Panc1 (cell line): ENCODE data around the gene HDAC11. TPM values are rescaled to one million over a fixed set of nuclear protein-coding genes. Genes with fewer than 3 reads are reported as not detected.

Source experiments
- ATAC-seq: fragments of 200-7000 bp; cut with Tn5 transposase; 2 replicates; pipeline ENCODE4 v1.9.1; 2020; ENCODE audit warnings: mild to moderate bottlenecking, moderate library complexity
- BruUV-seq: library from RNA; stranded (reverse); fragments of 400-500 nt; replicated peaks from 2 replicates; lab custom pipeline; 2021; lab: Mats Ljungman, UMichigan
- CTCF ChIA-PET: fragments of 300-600 bp; sonication (Branson Sonifier 250); formaldehyde crosslinking; loops from one replicate; lab custom pipeline; 2022; ENCODE audit warnings: antibody characterized with exemption; lab: Charles Lee
- POLR2A ChIA-PET: fragments of 300-600 bp; sonication (Branson Sonifier 250); formaldehyde crosslinking; loops from one replicate; lab custom pipeline; 2022; ENCODE audit warnings: antibody characterized with exemption; lab: Charles Lee
- DNase-seq: peaks from one replicate; pipeline ENCODE4 v3.0.0-alpha.2; 2010; ENCODE audit warnings: low read depth, low spot score
- H3K27ac ChIP-seq: 2 replicates; pipeline ENCODE4 v1.5.1; 2011; ENCODE audit warnings: mild to moderate bottlenecking, low read length, inconsistent platforms
- H3K27me3 ChIP-seq: fragments of 200-500 bp; sonication (Bioruptor generic); 2 replicates; pipeline ENCODE4 v1.6.0; 2014; ENCODE audit warnings: low read length, inconsistent platforms; ENCODE audit not compliant: control insufficient read depth, insufficient read depth
- H3K36me3 ChIP-seq: fragments of 200-500 bp; sonication (Bioruptor generic); 2 replicates; pipeline ENCODE4 v1.5.1; 2014; ENCODE audit warnings: inconsistent platforms, mild to moderate bottlenecking, low read length, moderate library complexity; ENCODE audit not compliant: control insufficient read depth, insufficient read depth
- H3K4me1 ChIP-seq: 2 replicates; pipeline ENCODE4 v1.5.1; 2011; ENCODE audit warnings: inconsistent platforms, mild to moderate bottlenecking, low read length, moderate library complexity; ENCODE audit not compliant: control insufficient read depth, insufficient read depth
- H3K4me3 ChIP-seq, 2 experiments: 2 replicates each; pipeline ENCODE4 v1.5.1; 2011 to 2012; ENCODE audit warnings: low read depth in 2 of 2, low read length in 2 of 2, mild to moderate bottlenecking in 2 of 2, inconsistent platforms in 1 of 2, moderate library complexity in 1 of 2
- H3K9me3 ChIP-seq: fragments of 200-500 bp; sonication (Bioruptor generic); 2 replicates; pipeline ENCODE4 v1.5.1; 2014; ENCODE audit warnings: low read depth, mild to moderate bottlenecking, inconsistent platforms, low read length, moderate library complexity; ENCODE audit not compliant: control insufficient read depth, insufficient read depth
- CTCF ChIP-seq: fragments of 450-650 bp; IDR thresholded peaks from 2 replicates; pipeline ENCODE4 v1.5.1; 2017; ENCODE audit warnings: mild to moderate bottlenecking
- POLR2AphosphoS5 ChIP-seq: IDR thresholded peaks from 2 replicates; pipeline ENCODE4 v1.6.1; 2012; ENCODE audit warnings: mild to moderate bottlenecking, low read depth, low read length, moderate library complexity
- REST ChIP-seq, 2 experiments: IDR thresholded peaks; 2 replicates each; pipeline ENCODE4 v1.6.1; 2011 to 2012; ENCODE audit warnings: low read depth in 2 of 2, control low read depth in 1 of 2, low read length in 1 of 2, mild to moderate bottlenecking in 1 of 2, moderate library complexity in 1 of 2; ENCODE audit not compliant: insufficient read depth in 1 of 2
- SIN3A ChIP-seq: IDR thresholded peaks from 2 replicates; pipeline ENCODE4 v1.6.1; 2012; ENCODE audit warnings: low read depth, mild to moderate bottlenecking, low read length, moderate library complexity, borderline replicate concordance; ENCODE audit not compliant: insufficient read depth
- TCF7L2 ChIP-seq: IDR thresholded peaks from 2 replicates; pipeline ENCODE4 v1.6.1; 2011; ENCODE audit warnings: mild to moderate bottlenecking, low read depth, low read length, inconsistent platforms
- in situ Hi-C: cut with HindIII; loops from 2 replicates; pipeline ENCODE4 v1.10.0; 2016; ENCODE audit warnings: low sequenced_read_pairs, low pct_unique_long_range_greater_than_20kb
- intact Hi-C: fragments of 100-400 bp; cut with micrococcal nuclease; formaldehyde crosslinking; loops from one replicate; pipeline ENCODE4 v1.10.0; 2022; ENCODE audit not compliant: unreplicated experiment
- total RNA-seq: library from RNA; stranded (reverse); gene quantifications from one replicate; pipeline ENCODE4 v1.2.1, GENCODE V29; 2021; ENCODE audit not compliant: unreplicated experiment

The HDAC11 gene
- total RNA-seq, 1 experiment from 2014 or later: 10.6 TPM

GRCh38 chr3:13463618-13464400 lies 16.3 kb upstream of the HDAC11 start:
- ATAC-seq (no peak), DNase-seq (no peak)
- Histone ChIP-seq H3K9me3 (no peaks in the 10 kb centered on the region), H3K27ac (no peak overlapping the region), H3K27me3 (no peaks in the 10 kb centered on the region), H3K36me3 (no peaks in the 10 kb centered on the region), H3K4me3 (no peak overlapping the region), H3K4me1 (no peaks in the 10 kb centered on the region)
- no TSS peak for BruUV-seq
- intact Hi-C loops (no loop called here), in situ Hi-C loops (no loop called here)
- ChIA-PET POLR2A (no interaction called here), CTCF (interaction anchor here (0.6 kb wide), 1 partner anchor 379 kb away, joined by 3 read pairs; no protein-coding TSS in a partner anchor)
- TF ChIP-seq SIN3A (no peak), POLR2AphosphoS5 (no peak), CTCF (no peak)

GRCh38 chr3:13465236-13465873 lies 14.8 kb upstream of the HDAC11 start:
- Histone ChIP-seq H3K4me1 (no peaks in the 10 kb centered on the region), H3K4me3 (no peak overlapping the region), H3K36me3 (no peaks in the 10 kb centered on the region), H3K27ac (no peak overlapping the region), H3K27me3 (no peaks in the 10 kb centered on the region), H3K9me3 (no peaks in the 10 kb centered on the region)
- CTCF ChIA-PET: no interaction called here
- intact Hi-C loops: no loop called here
- no peak for ATAC-seq
- POLR2A ChIA-PET: no interaction called here
- no peak for DNase-seq
- no TSS peak for BruUV-seq
- in situ Hi-C loops: no loop called here
- TF ChIP-seq REST (IDR thresholded peaks at IDR 0.05; ENCODE audit: insufficient read depth in 1 of 2, low read depth in 2 of 2, low read length in 1 of 2) (no peak), TCF7L2 (no peak), POLR2AphosphoS5 (no peak), SIN3A (no peak), CTCF (no peak)
